ENCODE data around the gene CACNA1C.

The CACNA1C gene

GRCh38 chr12:2173971-2174370 is 121.2 kb downstream of the CACNA1C start:
- Histone ChIP-seq H3K36me3 (ENCODE audit: control insufficient read depth, insufficient read depth, low read length) (no peaks in the 10 kb centered on the region), H3K27ac (ENCODE audit: low read depth, low read length) (peak overlapping the region; percentile 42), H3K27me3 (ENCODE audit: control insufficient read depth, insufficient read depth, low read length) (no peaks in the 10 kb centered on the region), H3K4me3 (ENCODE audit: low read length) (no peak overlapping the region), H3K9ac (ENCODE audit: low read length) (no peak overlapping the region), H3K4me1 (ENCODE audit: control insufficient read depth, insufficient read depth, low read length) (peaks cover 27% of the 10 kb centered on the region)

- Histone ChIP-seq H3K27me3 (ENCODE audit: control insufficient read depth, insufficient read depth, low read length) (no peaks in the 10 kb centered on the region), H3K36me3 (ENCODE audit: control insufficient read depth, insufficient read depth, low read length) (no peaks in the 10 kb centered on the region), H3K27ac (ENCODE audit: low read depth, low read length) (peak overlapping the region; percentile 19), H3K9ac (ENCODE audit: low read length) (no peak overlapping the region), H3K4me1 (ENCODE audit: control insufficient read depth, insufficient read depth, low read length) (peaks cover 36% of the 10 kb centered on the region), H3K4me3 (ENCODE audit: low read length) (no peak overlapping the region)
Measured at GRCh38 chr12:2177003-2177402, 124.2 kb downstream of the CACNA1C start.

DNA sequence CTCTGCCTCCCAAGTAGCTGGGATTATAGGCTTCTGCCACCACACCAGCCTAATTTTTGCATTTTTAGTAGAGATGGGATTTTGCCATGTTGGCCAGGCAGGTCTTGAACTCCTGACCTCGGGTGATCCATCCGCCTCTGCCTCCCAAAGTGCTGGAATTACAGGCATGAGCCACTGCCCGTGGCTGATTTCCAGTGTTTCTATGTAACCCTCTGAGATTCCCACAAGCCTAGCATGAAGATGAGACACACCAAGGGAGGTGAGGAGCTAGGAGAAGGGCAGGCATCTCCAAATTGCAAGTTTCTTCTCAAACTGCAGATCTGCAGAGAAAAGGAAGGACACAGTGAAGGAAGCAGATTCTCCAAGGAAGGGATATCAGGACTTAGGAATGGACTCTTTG is 125.0 kb downstream of the CACNA1C start:
- Histone ChIP-seq H3K36me3 (ENCODE audit: control insufficient read depth, insufficient read depth, low read length) (no peaks in the 10 kb centered on the region), H3K27me3 (ENCODE audit: control insufficient read depth, insufficient read depth, low read length) (no peaks in the 10 kb centered on the region), H3K9ac (ENCODE audit: low read length) (no peak overlapping the region), H3K4me1 (ENCODE audit: control insufficient read depth, insufficient read depth, low read length) (peaks cover 34% of the 10 kb centered on the region), H3K27ac (ENCODE audit: low read depth, low read length) (peak overlapping the region; percentile 38), H3K4me3 (ENCODE audit: low read length) (no peak overlapping the region)

DNA sequence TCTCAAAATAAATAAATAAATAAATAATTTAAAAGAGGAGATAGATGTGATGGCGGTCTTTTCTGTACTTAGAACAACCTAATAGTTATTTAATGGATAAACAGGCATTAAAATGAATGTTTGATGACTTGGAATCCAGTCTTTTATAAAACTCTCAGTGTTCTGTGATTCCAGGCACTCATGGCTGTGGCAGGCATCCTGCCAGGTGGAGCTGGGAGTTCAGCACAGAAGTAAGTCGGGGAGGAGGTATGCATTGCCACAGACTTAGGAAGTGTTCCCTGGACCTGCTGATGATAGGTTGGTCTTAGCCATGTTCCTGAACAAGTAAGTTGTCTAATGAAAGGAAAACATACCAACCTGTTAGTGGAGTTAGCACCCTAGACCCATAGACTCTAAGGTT is 126.3 kb downstream of the CACNA1C start:
- Histone ChIP-seq H3K36me3 (ENCODE audit: control insufficient read depth, insufficient read depth, low read length) (no peaks in the 10 kb centered on the region), H3K9ac (ENCODE audit: low read length) (no peak overlapping the region), H3K4me1 (ENCODE audit: control insufficient read depth, insufficient read depth, low read length) (peaks cover 35% of the 10 kb centered on the region), H3K27me3 (ENCODE audit: control insufficient read depth, insufficient read depth, low read length) (no peaks in the 10 kb centered on the region), H3K4me3 (ENCODE audit: low read length) (no peak overlapping the region), H3K27ac (ENCODE audit: low read depth, low read length) (peak overlapping the region; percentile 86)

- Histone ChIP-seq H3K9ac (ENCODE audit: low read length) (no peak overlapping the region), H3K4me1 (ENCODE audit: control insufficient read depth, insufficient read depth, low read length) (peaks cover 37% of the 10 kb centered on the region), H3K27me3 (ENCODE audit: control insufficient read depth, insufficient read depth, low read length) (no peaks in the 10 kb centered on the region), H3K27ac (ENCODE audit: low read depth, low read length) (peak overlapping the region; percentile 86), H3K4me3 (ENCODE audit: low read length) (no peak overlapping the region), H3K36me3 (ENCODE audit: control insufficient read depth, insufficient read depth, low read length) (no peaks in the 10 kb centered on the region)
Measured at GRCh38 chr12:2179953-2180736, 127.4 kb downstream of the CACNA1C start.

- Histone ChIP-seq H3K4me1 (ENCODE audit: control insufficient read depth, insufficient read depth, low read length) (peaks cover 37% of the 10 kb centered on the region), H3K27me3 (ENCODE audit: control insufficient read depth, insufficient read depth, low read length) (no peaks in the 10 kb centered on the region), H3K36me3 (ENCODE audit: control insufficient read depth, insufficient read depth, low read length) (no peaks in the 10 kb centered on the region), H3K27ac (ENCODE audit: low read depth, low read length) (peak overlapping the region; percentile 86), H3K4me3 (ENCODE audit: low read length) (no peak overlapping the region), H3K9ac (ENCODE audit: low read length) (no peak overlapping the region)
Measured at GRCh38 chr12:2180737-2181082, 127.9 kb downstream of the CACNA1C start.

- H3K4me3 ChIP-seq (ENCODE audit: low read length) = no peak overlapping the region
- H3K9ac ChIP-seq (ENCODE audit: low read length) = no peak overlapping the region
- H3K27ac ChIP-seq (ENCODE audit: low read depth, low read length) = peak overlapping the region; percentile 83
Measured at GRCh38 chr12:2183556-2184541, 131.1 kb downstream of the CACNA1C start.

GRCh38 chr12:2185751-2186341 is 133.1 kb downstream of the CACNA1C start:
- Histone ChIP-seq H3K4me3 (ENCODE audit: low read length) (no peak overlapping the region), H3K4me1 (ENCODE audit: control insufficient read depth, insufficient read depth, low read length) (peaks cover 17% of the 10 kb centered on the region), H3K27ac (ENCODE audit: low read depth, low read length) (peak overlapping the region; percentile 25)

More at GRCh38 chr12:2183556-2184541, 131.1 kb downstream of the CACNA1C start:
- no peaks in the 10 kb centered on the region for H3K36me3 ChIP-seq (ENCODE audit: control insufficient read depth, insufficient read depth, low read length)
- peaks cover 33% of the 10 kb centered on the region for H3K4me1 ChIP-seq (ENCODE audit: control insufficient read depth, insufficient read depth, low read length)
- no peaks in the 10 kb centered on the region for H3K27me3 ChIP-seq (ENCODE audit: control insufficient read depth, insufficient read depth, low read length)

GRCh38 chr12:2187195-2187945 is 134.6 kb downstream of the CACNA1C start:
- H3K36me3 ChIP-seq (ENCODE audit: control insufficient read depth, insufficient read depth, low read length) = no peaks in the 10 kb centered on the region
- H3K27ac ChIP-seq (ENCODE audit: low read depth, low read length) = no peak overlapping the region
- H3K4me3 ChIP-seq (ENCODE audit: low read length) = no peak overlapping the region
- H3K4me1 ChIP-seq (ENCODE audit: control insufficient read depth, insufficient read depth, low read length) = peaks cover 12% of the 10 kb centered on the region
- H3K9ac ChIP-seq (ENCODE audit: low read length) = no peak overlapping the region
- no peaks in the 10 kb centered on the region for H3K27me3 ChIP-seq (ENCODE audit: control insufficient read depth, insufficient read depth, low read length)

More at GRCh38 chr12:2185751-2186341, 133.1 kb downstream of the CACNA1C start:
- Histone ChIP-seq H3K27me3 (ENCODE audit: control insufficient read depth, insufficient read depth, low read length) (no peaks in the 10 kb centered on the region), H3K36me3 (ENCODE audit: control insufficient read depth, insufficient read depth, low read length) (no peaks in the 10 kb centered on the region), H3K9ac (ENCODE audit: low read length) (no peak overlapping the region)

DNA sequence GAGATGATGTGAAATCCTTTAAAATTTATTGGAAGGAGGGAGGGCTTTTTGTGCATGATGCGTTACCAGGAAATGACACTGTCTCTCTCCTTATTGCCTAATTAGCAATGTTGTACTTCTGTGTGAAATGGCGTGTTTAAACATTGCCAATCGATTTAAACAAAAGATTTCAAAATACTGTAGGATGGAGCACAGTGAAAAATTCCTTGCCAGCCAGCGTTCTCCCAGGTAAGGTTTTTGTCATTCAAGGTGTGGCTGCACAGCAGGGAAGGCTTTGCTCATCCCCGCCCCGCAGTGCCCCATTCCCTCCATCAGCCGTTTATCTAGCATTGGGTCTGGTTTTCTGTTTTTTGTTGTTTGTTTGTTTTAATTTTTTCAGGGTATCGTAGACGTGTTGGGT is 137.3 kb downstream of the CACNA1C start:
- no peak overlapping the region for H3K4me3 ChIP-seq (ENCODE audit: low read length)
- no peaks in the 10 kb centered on the region for H3K4me1 ChIP-seq (ENCODE audit: control insufficient read depth, insufficient read depth, low read length)
- H3K36me3 ChIP-seq (ENCODE audit: control insufficient read depth, insufficient read depth, low read length) = no peaks in the 10 kb centered on the region
- H3K27ac ChIP-seq (ENCODE audit: low read depth, low read length) = no peak overlapping the region
- no peak overlapping the region for H3K9ac ChIP-seq (ENCODE audit: low read length)
- no peaks in the 10 kb centered on the region for H3K27me3 ChIP-seq (ENCODE audit: control insufficient read depth, insufficient read depth, low read length)

GRCh38 chr12:2190896-2191533 is 138.2 kb downstream of the CACNA1C start:
- no peak overlapping the region for H3K27ac ChIP-seq (ENCODE audit: low read depth, low read length)

More at GRCh38 chr12:2190896-2191533, 138.2 kb downstream of the CACNA1C start:
- Histone ChIP-seq H3K4me3 (ENCODE audit: low read length) (no peak overlapping the region), H3K9ac (ENCODE audit: low read length) (no peak overlapping the region), H3K36me3 (ENCODE audit: control insufficient read depth, insufficient read depth, low read length) (no peaks in the 10 kb centered on the region), H3K27me3 (ENCODE audit: control insufficient read depth, insufficient read depth, low read length) (no peaks in the 10 kb centered on the region), H3K4me1 (ENCODE audit: control insufficient read depth, insufficient read depth, low read length) (peaks cover 1% of the 10 kb centered on the region)
